GM21515 (cell line): Measurements from ENCODE around the gene CEBPE.
"Not testable (repeated sequence)": the region's sequence is repeated elsewhere in the genome, so short reads cannot be mapped to it uniquely, and the experiment has no call there.

Experiments
- ATAC-seq: cut with Tn5 transposase; IDR thresholded peaks from one replicate; pipeline ENCODE4 v1.9.1; 2021; ENCODE audit not compliant: unreplicated experiment

Gene CEBPE

DNA sequence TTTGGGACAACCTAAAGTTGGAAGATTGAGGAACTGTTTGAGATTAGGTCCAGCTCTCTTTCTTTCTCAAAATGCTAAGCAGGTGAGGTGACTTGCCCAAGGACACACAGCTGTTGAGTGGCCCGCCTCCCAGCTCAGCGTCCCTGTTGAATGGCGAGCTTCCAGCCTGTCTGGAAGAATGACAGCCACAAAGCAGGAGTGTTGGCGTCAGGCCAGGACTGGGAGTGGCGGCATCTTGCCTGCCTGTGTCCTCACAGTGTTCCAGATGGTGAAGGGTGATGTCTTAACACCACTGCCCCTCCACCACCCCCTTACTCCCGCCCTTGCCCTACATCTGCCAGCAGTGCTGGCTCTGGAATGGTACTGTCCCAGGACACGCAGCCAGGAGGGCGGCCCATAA, 4.4 kb upstream of the CEBPE start:
- no peak for ATAC-seq

DNA sequence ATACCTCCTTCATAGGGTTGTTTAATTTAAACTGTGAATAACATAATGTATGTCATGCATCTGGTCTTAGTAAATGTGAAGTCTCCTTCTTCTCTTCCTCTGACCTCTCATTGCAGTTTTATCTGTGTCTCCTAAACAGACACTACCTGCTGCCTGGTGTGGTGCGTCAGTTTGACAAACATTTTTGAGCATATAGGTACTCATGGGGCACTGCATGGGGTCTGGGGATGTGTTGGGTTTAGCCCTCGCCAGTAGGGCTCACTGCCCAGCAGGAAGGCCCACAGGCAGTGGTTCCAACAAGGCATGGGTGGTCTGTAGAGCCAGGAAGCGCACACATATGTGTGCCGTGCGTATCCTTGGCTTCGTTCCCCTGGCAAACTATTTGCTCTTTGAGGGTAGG, 3.0 kb upstream of the CEBPE start:
- no peak for ATAC-seq

DNA sequence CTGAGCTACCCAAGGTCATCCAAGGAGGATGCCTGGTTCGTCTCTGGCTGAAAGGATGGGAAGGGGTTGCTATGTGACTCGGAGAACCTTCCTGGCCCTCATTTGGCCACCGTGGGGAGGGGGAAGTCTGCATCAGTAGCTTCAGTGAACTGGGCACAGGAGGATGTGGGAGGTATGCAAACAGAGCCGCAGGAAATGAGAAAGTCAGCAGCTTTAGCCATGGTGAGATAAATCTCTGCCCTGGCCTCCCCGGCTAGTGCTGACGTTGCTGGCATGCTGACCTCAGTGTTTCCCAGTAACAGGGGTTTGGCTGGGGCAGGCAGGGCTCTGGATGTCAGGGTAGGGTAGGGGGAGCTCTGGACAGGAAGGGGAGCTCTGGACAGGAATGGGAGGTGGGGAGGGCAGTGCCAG, 2.3 kb upstream of the CEBPE start:
- ATAC-seq, result no peak

DNA sequence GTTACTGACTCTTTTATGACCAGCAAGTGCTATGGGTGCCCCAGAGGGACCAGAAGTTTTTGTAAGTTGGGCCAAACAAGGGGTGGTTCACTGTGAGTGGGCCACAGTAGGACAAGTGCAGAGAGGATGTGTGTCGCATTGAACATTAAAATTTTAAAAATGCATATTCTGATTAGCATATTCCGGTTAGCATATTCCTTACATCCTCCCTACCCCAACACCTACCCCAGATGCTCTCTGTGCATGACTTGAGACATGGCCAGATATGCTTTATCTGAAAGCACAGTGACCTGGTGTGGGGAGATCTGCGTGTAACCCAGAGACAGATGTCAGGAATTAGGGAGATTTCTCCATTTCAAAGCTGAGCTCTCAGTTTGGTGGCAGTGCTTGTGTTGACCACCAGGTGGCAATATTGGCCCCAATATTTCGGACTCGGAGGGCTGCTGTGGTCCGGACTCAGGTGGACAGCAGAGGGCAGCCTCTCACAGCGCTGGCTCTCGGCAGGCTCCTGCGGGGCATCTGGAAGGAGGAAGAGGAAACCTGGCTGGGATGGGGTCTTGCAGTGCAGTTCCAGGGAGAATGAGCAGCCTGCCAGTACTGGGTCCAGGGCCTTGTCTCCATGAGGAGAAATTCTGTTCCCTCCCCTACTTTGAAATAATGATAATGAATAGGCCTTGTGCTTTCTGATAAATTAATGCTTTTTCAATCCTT, 1.6 kb upstream of the CEBPE start:
- ATAC-seq, result peak; percentile 70

DNA sequence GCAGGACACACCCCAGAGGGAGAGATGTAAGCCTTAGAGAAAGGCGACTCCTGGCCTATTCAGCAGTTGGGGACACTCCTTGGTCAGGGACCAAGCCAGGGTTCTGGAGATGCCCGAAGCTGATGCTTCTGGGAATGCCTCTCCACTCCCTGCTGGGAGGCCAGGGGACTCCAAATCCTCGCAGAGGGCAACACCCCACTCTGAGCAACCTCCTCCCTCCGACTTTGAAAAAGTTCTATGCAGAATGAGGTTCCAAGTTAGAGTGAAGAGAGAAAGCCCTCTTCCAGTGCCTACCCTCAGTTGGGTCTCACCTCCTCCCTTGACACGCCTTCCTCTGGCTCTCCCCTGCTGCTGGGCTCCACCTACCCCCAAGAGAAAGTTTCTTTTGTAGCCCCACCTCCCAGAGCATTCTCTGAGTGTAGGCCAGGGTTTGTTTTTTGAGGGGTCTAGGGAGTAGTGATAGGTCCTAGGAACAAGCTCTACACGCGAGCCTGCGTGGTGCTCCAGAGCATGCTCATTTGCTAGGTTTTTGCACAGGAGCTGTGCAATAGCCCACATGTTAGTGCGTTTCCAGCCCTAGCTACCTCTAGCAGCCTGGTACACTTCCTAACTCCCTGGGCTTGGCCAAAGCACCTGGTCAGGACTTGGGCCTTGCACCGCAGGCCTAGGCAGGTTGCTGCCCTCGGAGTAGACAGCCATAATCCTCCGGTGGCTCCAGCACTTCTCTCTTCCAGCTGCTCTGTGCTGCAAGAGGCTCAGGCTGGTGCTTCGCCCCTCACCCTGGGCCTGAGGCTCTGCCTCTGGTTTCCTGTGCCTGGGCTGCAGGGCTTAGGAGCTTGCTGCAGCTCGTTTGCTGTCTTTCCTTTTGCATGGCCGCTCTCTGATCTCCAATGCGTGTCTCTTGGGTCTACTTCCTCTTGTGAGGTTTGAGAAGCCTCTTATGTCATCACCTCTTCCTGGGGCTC, 590 bp upstream of the CEBPE start:
- ATAC-seq, result no peak

DNA sequence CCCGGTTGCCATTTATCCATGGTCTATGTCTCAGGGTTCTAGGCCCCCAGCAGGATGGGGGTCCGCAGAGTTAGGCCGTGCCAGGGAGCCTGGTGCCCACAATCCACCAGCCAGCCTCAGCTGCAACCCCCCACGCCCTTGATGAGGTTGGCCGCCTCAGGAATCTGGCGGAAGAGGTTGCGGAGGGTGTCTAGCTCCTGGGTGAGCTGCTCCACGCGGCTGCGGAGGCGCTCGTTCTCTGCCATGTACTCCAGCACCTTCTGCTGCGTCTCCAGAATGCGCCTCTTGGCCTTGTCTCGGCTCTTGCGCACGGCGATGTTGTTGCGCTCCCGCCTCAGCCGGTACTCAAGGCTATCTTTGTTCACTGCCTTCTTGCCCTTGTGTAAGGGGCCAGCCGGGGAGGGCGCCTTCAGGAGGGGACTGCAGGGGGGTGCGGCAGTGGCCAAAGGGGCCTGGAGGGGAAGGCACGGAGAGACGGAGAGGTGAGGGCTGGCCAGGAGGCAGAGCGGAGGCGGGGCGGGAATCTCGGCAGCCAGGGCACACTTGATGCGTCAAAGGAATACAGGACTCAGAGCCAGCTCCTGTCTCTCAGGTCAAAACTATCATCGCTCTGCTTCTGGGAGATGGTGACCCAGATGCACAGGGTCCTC, 1.6 kb downstream of the CEBPE start:
- no peak for ATAC-seq

DNA sequence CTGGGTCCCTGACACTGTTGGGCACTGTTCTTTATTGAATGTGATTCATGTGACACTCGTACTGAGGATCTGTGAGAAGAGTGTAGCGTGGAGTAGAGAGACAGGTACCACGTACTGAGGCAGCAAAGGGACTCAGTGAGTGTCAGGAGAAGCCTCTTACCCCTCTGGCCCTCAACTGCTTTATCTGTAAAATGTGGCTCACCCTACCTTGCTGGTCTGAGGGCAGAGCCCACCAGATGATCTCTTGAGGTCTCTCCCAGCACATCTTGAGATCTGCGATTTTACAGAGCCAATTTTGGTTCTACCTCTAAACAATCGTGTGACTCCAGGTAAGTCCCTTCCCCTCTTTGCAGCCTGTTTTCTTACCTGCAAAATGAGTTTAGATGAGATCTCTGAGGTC, 3.1 kb downstream of the CEBPE start:
- no peak for ATAC-seq

DNA sequence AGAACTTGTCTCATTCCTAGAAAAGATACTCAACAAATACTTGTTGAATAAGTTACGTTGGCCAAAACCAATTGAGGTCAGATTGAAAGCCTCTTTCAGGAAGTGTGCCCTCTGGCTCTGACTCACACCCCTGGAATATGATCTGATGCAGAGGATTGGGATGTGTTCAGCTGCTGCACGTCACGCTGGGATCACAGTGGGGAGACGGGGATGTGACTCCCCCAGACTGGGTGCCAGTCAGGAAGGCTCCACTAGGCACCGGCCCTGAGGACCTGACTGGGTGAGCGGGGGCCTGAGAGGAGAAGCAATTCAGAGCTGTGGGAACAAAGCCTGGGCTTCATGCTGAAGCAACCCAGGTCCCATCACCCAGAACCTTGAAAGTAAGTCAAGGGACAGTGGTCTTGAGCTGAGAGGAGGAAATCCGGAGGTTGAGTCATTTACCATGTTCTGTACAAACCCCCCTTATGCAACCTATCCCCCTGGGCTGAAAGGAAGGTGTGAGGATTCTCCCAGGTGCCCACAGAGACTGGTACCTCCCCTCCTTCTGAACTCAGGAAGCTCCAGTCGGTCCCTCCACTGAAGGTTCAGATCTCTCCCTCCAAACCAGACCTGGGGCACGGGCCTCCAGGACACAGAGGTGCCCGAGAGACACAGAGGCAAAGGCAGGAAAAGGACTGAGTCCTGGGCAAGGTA, 3.9 kb downstream of the CEBPE start:
- no peak for ATAC-seq

DNA sequence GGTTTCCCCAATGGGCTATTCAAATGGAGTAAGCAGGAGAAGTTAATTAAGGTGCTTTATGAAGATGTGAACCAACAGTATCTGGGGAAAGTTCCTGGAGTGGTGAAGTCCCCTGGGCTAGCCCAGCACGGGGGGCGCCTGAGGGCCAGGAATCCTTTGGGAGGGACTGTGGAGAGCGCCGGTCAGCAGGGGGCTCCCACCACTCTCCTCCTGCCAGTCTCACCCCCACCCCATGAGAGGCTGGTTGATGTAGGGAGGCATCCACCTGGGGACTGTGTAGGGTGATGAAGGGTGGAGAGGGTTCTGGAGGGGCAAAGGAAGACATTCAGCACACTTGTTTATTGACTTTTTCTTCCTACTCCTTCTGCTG, 4.4 kb downstream of the CEBPE start:
- no peak for ATAC-seq

DNA sequence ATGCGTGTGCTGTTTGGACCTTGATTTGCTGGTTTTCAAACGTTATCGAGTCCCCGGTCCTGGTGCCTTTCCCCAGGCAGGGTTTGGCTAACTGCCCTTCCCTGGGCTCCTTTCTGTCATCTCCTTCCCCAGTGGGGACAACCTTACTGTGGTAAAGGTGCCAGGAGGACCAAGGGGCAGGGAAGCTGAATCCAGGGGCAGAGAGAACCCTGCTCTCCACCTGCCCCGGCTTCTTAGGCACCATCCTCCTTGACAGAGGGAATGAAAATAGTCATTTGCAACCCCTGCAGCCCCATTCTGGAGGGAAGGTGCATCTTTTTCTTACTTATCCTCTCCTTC, 5.0 kb downstream of the CEBPE start:
- ATAC-seq, result no peak

DNA sequence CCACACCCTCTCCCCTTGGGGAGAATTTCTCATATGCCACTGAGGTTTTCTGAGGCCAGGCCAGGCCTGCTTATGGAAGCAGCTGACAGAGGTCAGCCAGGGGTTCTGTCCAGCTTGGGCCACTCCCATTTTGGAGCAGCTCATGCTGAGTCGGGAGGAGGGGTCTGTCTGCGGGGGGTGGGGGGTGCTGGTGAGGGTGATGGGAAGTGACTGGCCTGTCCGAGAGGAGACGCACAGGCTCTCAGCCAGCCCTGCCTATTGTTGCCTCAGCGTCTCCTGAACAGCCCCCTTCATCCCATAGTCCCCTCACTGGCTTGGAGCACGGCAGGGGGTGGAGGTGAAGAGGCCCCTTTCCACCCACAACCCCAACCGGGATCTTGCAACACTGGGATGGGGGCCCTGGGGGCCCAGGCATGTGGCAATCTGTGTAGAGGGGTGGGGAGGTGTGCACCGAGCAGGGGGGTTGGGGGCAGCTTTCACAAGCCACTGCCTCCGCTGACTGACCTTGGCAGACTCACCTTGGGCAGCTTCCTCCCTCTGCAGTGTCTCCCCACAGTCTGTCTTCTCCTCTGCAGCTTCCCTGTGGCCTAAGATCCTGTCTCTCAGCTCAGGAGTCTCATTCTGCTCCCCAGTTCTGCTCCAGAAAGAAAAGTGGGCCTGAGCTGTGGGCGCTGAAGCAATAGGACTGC, 5.5 kb downstream of the CEBPE start:
- no peak for ATAC-seq

DNA sequence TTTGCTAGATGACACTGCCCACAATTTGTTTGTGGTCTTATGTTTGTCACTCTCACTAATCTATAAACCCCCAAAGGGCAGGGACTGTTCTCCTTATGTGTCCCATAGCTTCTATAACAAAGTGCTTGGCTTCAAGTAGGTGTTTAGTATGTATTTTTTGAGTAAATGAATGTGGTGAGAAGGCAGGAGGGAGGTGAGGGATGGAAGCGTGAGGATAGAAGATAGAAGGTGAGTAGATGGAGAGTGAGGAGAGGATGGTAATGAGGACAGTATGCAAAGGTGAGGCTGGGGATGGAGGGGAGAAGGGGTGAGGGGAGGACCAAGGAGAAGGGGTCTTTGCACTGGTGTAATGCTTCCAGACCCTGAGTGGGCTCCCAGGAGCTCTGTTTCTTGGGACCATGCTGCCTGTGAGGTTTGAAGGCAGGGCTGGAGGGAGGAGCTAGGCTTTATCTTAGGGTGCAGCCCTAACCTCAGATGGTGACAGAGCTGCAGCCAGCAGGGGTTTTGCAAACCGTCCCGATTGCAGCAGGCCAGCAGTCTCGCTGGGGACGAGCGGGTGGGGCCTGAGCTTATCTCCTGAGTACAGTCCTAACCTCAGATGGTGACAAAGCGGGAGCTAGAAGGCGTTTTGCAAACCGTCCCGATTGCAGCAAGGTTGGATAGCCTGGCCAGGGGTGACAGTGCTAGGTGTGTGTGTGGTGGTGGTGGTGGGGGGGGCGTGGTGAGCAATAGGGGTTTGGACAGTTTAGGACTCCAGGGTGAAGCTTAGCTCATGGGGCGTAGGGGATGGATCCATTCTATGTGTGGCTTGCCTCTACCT, 6.5 kb downstream of the CEBPE start:
- ATAC-seq, result no peak

DNA sequence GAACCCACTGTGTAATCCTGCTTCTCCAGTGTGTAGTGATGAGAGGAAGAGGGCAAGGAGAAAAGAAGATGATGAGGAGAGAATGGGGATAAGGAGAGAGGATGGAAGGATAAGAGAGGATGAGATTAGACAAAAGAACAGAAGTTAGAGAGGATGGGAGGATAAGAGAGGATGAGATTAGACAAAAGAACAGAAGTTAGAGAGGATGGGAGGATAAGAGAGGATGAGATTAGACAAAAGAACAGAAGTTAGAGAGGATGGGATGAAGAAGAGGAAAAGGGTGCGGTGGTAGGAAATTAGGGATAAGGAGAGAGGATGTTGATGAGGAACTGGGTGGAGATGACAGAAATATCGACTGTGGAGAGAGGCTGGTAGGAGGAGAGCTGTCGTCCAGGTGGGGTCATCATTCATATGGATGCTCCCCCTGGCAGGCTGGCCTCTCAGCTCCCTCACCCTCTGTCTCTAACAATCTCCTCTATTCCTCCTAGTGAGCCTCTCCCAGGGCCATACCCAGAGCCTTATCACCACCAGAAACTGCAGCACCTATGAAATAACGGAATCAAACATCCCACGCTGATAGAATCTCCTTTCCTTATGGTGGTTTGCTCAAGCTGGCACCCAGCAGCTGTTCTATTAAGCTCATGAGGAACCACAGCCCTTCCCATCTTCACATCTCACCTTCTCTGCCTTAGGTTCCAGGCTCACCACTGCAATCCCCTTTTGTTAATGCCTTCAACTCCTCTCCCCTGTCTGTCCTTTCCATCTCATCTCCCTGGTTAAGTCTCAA, 8.3 kb downstream of the CEBPE start:
- ATAC-seq, result no peak

DNA sequence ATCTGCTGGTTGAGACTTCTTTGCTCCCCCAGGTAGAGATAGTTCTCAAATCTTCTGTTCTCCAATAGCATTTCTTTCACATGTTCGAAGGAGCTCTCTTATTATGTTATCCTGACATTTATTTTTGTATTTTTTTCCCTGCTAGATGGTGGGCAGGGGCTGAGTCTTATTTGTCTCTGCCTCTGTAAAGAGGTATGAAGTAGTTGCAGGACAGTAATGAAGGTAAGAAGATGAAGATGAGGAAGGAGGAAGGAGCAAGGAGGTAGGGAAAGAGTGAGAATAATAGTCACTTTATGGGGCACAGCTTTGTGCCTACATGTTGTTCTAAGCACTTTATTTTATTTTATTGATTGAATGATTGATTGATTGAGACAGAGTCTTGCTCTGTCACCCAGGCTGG, 9.3 kb downstream of the CEBPE start:
- no peak for ATAC-seq

DNA sequence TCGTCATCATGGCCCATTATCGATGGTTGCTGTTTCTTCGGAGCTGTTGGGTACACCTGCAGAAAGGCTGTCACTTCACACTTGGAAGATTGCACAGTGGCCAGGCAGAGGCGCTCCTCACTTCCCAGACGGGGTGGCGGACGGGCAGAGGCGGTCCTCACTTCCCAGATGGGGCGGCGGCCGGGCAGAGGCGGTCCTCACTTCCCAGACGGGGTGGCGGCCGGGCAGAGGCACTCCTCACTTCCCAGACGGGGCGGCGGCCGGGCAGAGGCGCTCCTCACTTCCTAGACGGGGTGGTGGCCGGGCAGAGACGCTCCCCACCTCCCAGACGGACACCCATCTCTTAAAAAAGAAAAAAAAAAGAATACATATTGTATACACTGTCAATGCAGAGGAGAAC, 10.9 kb downstream of the CEBPE start:
- ATAC-seq, result not testable (repeated sequence)

DNA sequence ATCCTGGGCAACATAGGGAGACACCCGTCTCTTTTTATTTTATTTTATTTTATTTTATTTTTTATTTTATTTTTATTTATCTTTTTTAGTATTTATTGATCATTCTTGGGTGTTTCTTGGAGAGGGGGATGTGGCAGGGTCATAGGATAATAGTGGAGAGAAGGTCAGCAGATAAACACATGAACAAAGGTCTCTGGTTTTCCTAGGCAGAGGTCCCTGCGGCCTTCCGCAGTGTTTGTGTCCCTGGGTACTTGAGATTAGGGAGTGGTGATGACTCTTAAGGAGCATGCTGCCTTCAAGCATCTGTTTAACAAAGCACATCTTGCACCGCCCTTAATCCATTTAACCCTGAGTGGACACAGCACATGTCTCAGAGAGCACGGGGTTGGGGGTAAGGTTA, 11.4 kb downstream of the CEBPE start:
- not testable (repeated sequence) for ATAC-seq

DNA sequence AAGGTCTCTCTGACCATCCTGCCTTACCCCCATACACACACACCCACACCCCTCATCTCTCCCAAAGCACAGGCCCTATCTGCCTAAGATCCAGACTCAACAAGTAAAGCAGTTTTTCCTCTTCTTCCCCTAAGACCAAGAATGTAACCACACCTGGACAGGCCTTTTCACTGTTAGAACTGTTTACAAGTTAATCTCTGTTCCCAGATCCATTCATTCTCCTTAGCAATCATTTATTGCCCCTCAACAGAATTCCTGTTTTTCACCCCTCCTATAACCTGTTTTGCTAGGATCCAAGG, 12.4 kb downstream of the CEBPE start:
- ATAC-seq, result no peak

DNA sequence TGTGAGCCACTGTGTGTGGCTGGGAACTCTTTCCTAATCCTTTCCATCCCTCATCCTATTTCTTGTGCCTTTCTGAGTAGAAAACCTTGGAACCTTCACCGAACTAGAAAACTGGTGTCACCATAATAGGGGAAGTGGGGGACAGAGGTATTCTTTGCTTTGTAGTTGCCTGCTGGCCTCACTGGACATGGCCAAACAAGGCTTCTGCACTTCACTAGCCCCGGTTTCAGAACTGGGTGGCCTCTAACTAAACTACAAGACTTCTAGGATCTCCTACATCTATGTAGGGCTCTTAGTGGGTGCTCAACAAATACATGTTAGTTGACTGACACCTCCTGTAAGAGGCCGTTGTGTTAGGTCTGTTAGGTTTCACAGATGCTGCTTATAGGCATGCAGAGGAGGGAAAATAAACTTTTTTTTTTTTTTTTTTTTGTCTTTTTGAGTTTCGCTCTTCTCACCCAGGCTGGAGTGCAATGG, 13.7 kb downstream of the CEBPE start:
- ATAC-seq, result no peak
